ENCODE measurements around the gene GALNT10. TPM values are rescaled to one million over a fixed set of nuclear protein-coding genes. Genes with fewer than 3 reads are reported as not detected.

GALNT10 gene
- total and polyA plus RNA-seq, 9 of the 15 experiments (the other 6 are each of a cell fraction or from before 2014, with no cell fraction given), result 4.6 to 37.1 (median 13.3) TPM

GRCh38 chr5:154437281-154437965, 246.9 kb downstream of the GALNT10 start:
- in situ Hi-C loops (cut with MboI), result no loop called here
- ATAC-seq (no peak), FAIRE-seq (no peak), DNase-seq (ENCODE audit: extremely low read depth in 1 of 4, low spot score in 3 of 4) (no peak)
- no peak overlapping the region for H3K4me2 ChIP-seq (ENCODE audit: insufficient read depth, low read length)
- H3K9me3 ChIP-seq (replicated peaks; ENCODE audit: control insufficient read depth, insufficient read depth, low read depth, low read length), result no peaks in the 10 kb centered on the region
- H3K9me1 ChIP-seq (ENCODE audit: control insufficient read depth, insufficient read depth, low read length), result no peaks in the 10 kb centered on the region
- H3K4me1 ChIP-seq (replicated peaks in 1 of 2; ENCODE audit: control insufficient read depth in 2 of 2, insufficient read depth in 2 of 2, low read length in 2 of 2), result no peaks in the 10 kb centered on the region
- no TSS peak for BruUV-seq (replicated peaks)
- ChIA-PET CTCF (ENCODE audit: low intra/inter-chr PET ratio) (interaction anchor here (0.6 kb wide), 1 partner anchor 9 kb away, joined by 4 read pairs; no protein-coding TSS in a partner anchor), POLR2A (no interaction called here)
- no peak overlapping the region for H3K4me3 ChIP-seq
- no peaks in the 10 kb centered on the region for H3K27me3 ChIP-seq (ENCODE audit: control insufficient read depth in 2 of 2, insufficient read depth in 2 of 2, low read length in 2 of 2)
- 91% methylated on average over 5 of the region's 5 CpGs for WGBS (ENCODE audit: insufficient coverage, low coverage, missing lambda C conversion rate)
- no peak overlapping the region for H2AFZ ChIP-seq (ENCODE audit: low read depth, low read length)
- H3K27ac ChIP-seq (ENCODE audit: extremely low read depth, low read depth, low read length), result no peak overlapping the region
- no peaks in the 10 kb centered on the region for H3K79me2 ChIP-seq (ENCODE audit: control insufficient read depth, insufficient read depth, low read length)
- H4K20me1 ChIP-seq (replicated peaks; ENCODE audit: control insufficient read depth, insufficient read depth, low read length), result no peaks in the 10 kb centered on the region
- H3K36me3 ChIP-seq (ENCODE audit: control insufficient read depth, insufficient read depth, low read length), result peaks cover 61% of the 10 kb centered on the region
- intact Hi-C loops (cut with micrococcal nuclease), result no loop called here
- no peak overlapping the region for H3K9ac ChIP-seq (ENCODE audit: insufficient read depth in 1 of 2, low read depth in 2 of 2, low read length in 2 of 2)
- no peak for TF ChIP-seq ZNF717 (CRISPR knock-in tag; IDR thresholded peaks at IDR 0.05)
- TF ChIP-seq TSC22D4 (tag; IDR thresholded peaks at IDR 0.05), result no peak
- TF ChIP-seq MCM2 (IDR thresholded peaks at IDR 0.05; ENCODE audit: low read depth), result no peak
- no peak for TF ChIP-seq PKNOX1 (IDR thresholded peaks at IDR 0.05)
- TF ChIP-seq, protein P1, sequence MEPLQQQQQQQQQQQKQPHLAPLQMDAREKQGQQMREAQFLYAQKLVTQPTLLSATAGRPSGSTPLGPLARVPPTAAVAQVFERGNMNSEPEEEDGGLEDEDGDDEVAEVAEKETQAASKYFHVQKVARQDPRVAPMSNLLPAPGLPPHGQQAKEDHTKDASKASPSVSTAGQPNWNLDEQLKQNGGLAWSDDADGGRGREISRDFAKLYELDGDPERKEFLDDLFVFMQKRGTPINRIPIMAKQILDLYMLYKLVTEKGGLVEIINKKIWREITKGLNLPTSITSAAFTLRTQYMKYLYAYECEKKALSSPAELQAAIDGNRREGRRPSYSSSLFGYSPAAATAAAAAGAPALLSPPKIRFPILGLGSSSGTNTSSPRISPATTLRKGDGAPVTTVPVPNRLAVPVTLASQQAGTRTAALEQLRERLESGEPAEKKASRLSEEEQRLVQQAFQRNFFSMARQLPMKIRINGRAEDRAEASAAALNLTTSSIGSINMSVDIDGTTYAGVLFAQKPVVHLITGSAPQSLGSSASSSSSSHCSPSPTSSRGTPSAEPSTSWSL (CRISPR knock-in tag; IDR thresholded peaks at IDR 0.05; ENCODE audit: borderline replicate concordance), result no peak
- TF ChIP-seq FIP1L1 (IDR thresholded peaks at IDR 0.05; ENCODE audit: low read depth, low read length, poor library complexity, severe bottlenecking), result no peak
- TF ChIP-seq ZNF766 (CRISPR knock-in tag; conservative IDR thresholded peaks at IDR 0.05), result no peak
- TF ChIP-seq ZSCAN29 (IDR thresholded peaks at IDR 0.05), result no peak
- TF ChIP-seq TFAM (CRISPR knock-in tag; conservative IDR thresholded peaks at IDR 0.05), result no peak
- TF ChIP-seq ZZZ3 (IDR thresholded peaks at IDR 0.05), result no peak
- TF ChIP-seq KLF13 (tag; IDR thresholded peaks at IDR 0.05; ENCODE audit: borderline replicate concordance, low read depth), result no peak
- TF ChIP-seq ZBTB17 (CRISPR knock-in tag; IDR thresholded peaks at IDR 0.05), result no peak
- no peak for TF ChIP-seq JUNB (CRISPR knock-in tag; conservative IDR thresholded peaks at IDR 0.05)
- TF ChIP-seq SMARCA5 (IDR thresholded peaks at IDR 0.05), result no peak
- TF ChIP-seq, protein P2, sequence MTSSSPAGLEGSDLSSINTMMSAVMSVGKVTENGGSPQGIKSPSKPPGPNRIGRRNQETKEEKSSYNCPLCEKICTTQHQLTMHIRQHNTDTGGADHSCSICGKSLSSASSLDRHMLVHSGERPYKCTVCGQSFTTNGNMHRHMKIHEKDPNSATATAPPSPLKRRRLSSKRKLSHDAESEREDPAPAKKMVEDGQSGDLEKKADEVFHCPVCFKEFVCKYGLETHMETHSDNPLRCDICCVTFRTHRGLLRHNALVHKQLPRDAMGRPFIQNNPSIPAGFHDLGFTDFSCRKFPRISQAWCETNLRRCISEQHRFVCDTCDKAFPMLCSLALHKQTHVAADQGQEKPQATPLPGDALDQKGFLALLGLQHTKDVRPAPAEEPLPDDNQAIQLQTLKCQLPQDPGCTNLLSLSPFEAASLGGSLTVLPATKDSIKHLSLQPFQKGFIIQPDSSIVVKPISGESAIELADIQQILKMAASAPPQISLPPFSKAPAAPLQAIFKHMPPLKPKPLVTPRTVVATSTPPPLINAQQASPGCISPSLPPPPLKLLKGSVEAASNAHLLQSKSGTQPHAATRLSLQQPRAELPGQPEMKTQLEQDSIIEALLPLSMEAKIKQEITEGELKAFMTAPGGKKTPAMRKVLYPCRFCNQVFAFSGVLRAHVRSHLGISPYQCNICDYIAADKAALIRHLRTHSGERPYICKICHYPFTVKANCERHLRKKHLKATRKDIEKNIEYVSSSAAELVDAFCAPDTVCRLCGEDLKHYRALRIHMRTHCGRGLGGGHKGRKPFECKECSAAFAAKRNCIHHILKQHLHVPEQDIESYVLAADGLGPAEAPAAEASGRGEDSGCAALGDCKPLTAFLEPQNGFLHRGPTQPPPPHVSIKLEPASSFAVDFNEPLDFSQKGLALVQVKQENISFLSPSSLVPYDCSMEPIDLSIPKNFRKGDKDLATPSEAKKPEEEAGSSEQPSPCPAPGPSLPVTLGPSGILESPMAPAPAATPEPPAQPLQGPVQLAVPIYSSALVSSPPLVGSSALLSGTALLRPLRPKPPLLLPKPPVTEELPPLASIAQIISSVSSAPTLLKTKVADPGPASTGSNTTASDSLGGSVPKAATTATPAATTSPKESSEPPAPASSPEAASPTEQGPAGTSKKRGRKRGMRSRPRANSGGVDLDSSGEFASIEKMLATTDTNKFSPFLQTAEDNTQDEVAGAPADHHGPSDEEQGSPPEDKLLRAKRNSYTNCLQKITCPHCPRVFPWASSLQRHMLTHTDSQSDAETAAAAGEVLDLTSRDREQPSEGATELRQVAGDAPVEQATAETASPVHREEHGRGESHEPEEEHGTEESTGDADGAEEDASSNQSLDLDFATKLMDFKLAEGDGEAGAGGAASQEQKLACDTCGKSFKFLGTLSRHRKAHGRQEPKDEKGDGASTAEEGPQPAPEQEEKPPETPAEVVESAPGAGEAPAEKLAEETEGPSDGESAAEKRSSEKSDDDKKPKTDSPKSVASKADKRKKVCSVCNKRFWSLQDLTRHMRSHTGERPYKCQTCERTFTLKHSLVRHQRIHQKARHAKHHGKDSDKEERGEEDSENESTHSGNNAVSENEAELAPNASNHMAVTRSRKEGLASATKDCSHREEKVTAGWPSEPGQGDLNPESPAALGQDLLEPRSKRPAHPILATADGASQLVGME (CRISPR knock-in tag; IDR thresholded peaks at IDR 0.05), result no peak
- no peak for TF ChIP-seq ZNF780A (CRISPR knock-in tag; IDR thresholded peaks at IDR 0.05)

Data from K562 (cell line).